ENCODE results near the gene RBP3. TPM values are rescaled to one million over a fixed set of nuclear protein-coding genes. Genes with fewer than 3 reads are reported as not detected.
A peak's percentile ranks its signal among the peaks of the same experiment; 100 is the strongest.

Gene RBP3
- total and polyA plus RNA-seq, 2 of the 4 experiments (the other 2 are of a cell fraction): not detected

GRCh38 chr10:47308775-47309174, 39.4 kb upstream of the RBP3 start (continued):
- TF ChIP-seq CEBPB (IDR thresholded peaks at IDR 0.05; ENCODE audit: low read depth, low read length) (no peak), CHD1 (IDR thresholded peaks at IDR 0.05; ENCODE audit: low read depth, low read length) (no peak), POLR2A (IDR thresholded peaks at IDR 0.05; ENCODE audit: low read depth, low read length) (no peak)

DNA sequence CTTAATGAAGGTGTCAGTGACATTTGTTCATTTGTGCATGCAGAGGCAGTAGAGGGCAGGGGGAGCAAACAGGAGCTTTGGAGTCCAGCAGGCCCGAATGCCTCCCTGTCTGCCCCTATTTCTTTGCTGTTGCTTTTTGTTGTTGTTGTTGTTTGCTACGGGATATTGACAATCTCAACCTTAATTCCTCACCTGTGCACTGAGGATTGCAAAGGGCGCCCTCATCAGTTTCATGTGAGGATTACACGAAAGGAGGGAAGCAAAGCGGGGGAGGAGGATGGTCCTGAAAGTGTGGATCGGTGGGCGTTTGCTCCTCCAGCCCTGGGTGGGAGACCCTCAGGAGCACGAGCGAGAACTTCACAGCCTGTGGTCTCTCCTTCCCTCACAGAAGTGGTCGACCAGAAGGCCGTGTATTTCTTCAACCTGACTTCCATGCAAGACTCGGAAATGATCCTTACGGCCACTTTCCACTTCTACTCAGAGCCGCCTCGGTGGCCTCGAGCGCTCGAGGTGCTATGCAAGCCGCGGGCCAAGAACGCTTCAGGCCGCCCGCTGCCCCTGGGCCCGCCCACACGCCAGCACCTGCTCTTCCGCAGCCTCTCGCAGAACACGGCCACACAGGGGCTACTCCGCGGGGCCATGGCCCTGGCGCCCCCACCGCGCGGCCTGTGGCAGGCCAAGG, 38.6 kb upstream of the RBP3 start:
- dilution Hi-C loops (cut with HindIII; ENCODE audit: low sequenced_read_pairs, unreplicated experiment): no loop called here
- H3K9me1 ChIP-seq (ENCODE audit: insufficient read depth, low read length): no peaks in the 10 kb centered on the region
- H3K27ac ChIP-seq (ENCODE audit: insufficient read depth, low read length): no peak overlapping the region

More for the DNA sequence above, 38.6 kb upstream of the RBP3 start:
- Histone ChIP-seq H2BK120ac (ENCODE audit: low read depth, low read length) (no peak overlapping the region), H3K23ac (ENCODE audit: low read depth, low read length) (no peak overlapping the region), H3K4me1 (ENCODE audit: control insufficient read depth, insufficient read depth, low read length) (no peaks in the 10 kb centered on the region), H3K4me3 (ENCODE audit: insufficient read depth, low read depth, low read length) (no peak overlapping the region), H3K9ac (ENCODE audit: low read depth, low read length) (no peak overlapping the region), H2AK9ac (replicated peaks; ENCODE audit: low read depth, low read length, poor library complexity) (no peak overlapping the region), H3K9me3 (ENCODE audit: control insufficient read depth, insufficient read depth, low read length) (no peaks in the 10 kb centered on the region), H3K36me3 (ENCODE audit: control insufficient read depth, insufficient read depth, low read length) (no peaks in the 10 kb centered on the region), H3K4me2 (ENCODE audit: low read depth, low read length) (no peak overlapping the region), H2AK5ac (ENCODE audit: low read depth, low read length) (no peak overlapping the region), H4K8ac (ENCODE audit: low read depth in 2 of 2, low read length in 2 of 2) (no peak overlapping the region), H4K91ac (ENCODE audit: insufficient read depth, low read depth, low read length) (no peak overlapping the region), H3K14ac (replicated peaks; ENCODE audit: low read depth, low read length) (no peak overlapping the region), H4K5ac (ENCODE audit: low read depth, low read length) (no peak overlapping the region), H2BK5ac (ENCODE audit: low read depth, low read length, poor library complexity, severe bottlenecking) (no peak overlapping the region), H3K4ac (ENCODE audit: low read depth, low read length) (no peak overlapping the region), H2BK15ac (ENCODE audit: low read depth, low read length) (no peak overlapping the region), H3K56ac (ENCODE audit: extremely low read depth, insufficient read depth, low read length) (no peak overlapping the region), H2AFZ (replicated peaks; ENCODE audit: low read length, poor library complexity) (no peak overlapping the region), H3K18ac (ENCODE audit: low read depth, low read length) (no peak overlapping the region), H3K27me3 (ENCODE audit: control insufficient read depth, insufficient read depth, low read length) (peaks cover 37% of the 10 kb centered on the region), H4K20me1 (ENCODE audit: insufficient read depth, low read length) (no peaks in the 10 kb centered on the region), H3K79me1 (ENCODE audit: low read depth in 1 of 2, low read length in 2 of 2) (no peaks in the 10 kb centered on the region), H2BK20ac (ENCODE audit: low read depth, low read length) (no peak overlapping the region)
- POLR2A ChIA-PET (ENCODE audit: unreplicated experiment): no interaction called here
- DNase-seq (no peak), ATAC-seq (ENCODE audit: low read depth) (no peak)
- WGBS, 2 experiments (ENCODE audit: extremely low coverage in 2 of 2, insufficient read length in 1 of 2): 88% methylated on average over 29 of the region's 34 CpGs; no CpG with 5 or more reads in 1 of the 2 experiments
- CTCF ChIA-PET: interaction anchor here (1.1 kb wide), 1 partner anchor 33 kb away, joined by 5 read pairs; no protein-coding TSS in a partner anchor
- BruUV-seq (replicated peaks): no TSS peak
- TF ChIP-seq, protein P1, sequence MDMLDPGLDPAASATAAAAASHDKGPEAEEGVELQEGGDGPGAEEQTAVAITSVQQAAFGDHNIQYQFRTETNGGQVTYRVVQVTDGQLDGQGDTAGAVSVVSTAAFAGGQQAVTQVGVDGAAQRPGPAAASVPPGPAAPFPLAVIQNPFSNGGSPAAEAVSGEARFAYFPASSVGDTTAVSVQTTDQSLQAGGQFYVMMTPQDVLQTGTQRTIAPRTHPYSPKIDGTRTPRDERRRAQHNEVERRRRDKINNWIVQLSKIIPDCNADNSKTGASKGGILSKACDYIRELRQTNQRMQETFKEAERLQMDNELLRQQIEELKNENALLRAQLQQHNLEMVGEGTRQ (IDR thresholded peaks at IDR 0.05; ENCODE audit: low read depth, low read length): no peak
- TF ChIP-seq, protein P2, sequence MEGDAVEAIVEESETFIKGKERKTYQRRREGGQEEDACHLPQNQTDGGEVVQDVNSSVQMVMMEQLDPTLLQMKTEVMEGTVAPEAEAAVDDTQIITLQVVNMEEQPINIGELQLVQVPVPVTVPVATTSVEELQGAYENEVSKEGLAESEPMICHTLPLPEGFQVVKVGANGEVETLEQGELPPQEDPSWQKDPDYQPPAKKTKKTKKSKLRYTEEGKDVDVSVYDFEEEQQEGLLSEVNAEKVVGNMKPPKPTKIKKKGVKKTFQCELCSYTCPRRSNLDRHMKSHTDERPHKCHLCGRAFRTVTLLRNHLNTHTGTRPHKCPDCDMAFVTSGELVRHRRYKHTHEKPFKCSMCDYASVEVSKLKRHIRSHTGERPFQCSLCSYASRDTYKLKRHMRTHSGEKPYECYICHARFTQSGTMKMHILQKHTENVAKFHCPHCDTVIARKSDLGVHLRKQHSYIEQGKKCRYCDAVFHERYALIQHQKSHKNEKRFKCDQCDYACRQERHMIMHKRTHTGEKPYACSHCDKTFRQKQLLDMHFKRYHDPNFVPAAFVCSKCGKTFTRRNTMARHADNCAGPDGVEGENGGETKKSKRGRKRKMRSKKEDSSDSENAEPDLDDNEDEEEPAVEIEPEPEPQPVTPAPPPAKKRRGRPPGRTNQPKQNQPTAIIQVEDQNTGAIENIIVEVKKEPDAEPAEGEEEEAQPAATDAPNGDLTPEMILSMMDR (conservative IDR thresholded peaks at IDR 0.05; ENCODE audit: low read depth, low read length): peak; percentile 47
- TF ChIP-seq RAD21 (IDR thresholded peaks at IDR 0.05; ENCODE audit: low read length): peak; percentile 54
- no peak for TF ChIP-seq NFE2L2 (IDR thresholded peaks at IDR 0.05; ENCODE audit: low read depth, low read length)
- peak; percentile 46 for TF ChIP-seq SMC3 (IDR thresholded peaks at IDR 0.05; ENCODE audit: low read depth, low read length)
- intact Hi-C loops (cut with micrococcal nuclease): loop anchor here (10.0 kb wide), 1 partner anchor 315 kb away; no protein-coding TSS in a partner anchor
- in situ Hi-C loops (cut with MboI; ENCODE audit: low sequenced_read_pairs): loop anchor here (10.0 kb wide), 1 partner anchor 285 kb away; no protein-coding TSS in a partner anchor

Data from IMR-90 (cell line).